Medulla oblongata (tissue), 1 donor: ENCODE data around the gene ANXA4.
A peak's percentile ranks its signal among the peaks of the same experiment; 100 is the strongest.
"Not testable (repeated sequence)": the region's sequence is repeated elsewhere in the genome, so short reads cannot be mapped to it uniquely, and the experiment has no call there.

Source experiments
- DNase-seq: peaks from one replicate; pipeline ENCODE4 v3.0.0-alpha.2; 2015; ENCODE audit errors: extremely low spot score

Gene ANXA4

GRCh38 chr2:69804416-69804815, 62.5 kb downstream of the ANXA4 start:
- no peak for DNase-seq

- no peak for DNase-seq
Observed at GRCh38 chr2:69805887-69806286, 64.0 kb downstream of the ANXA4 start.

- DNase-seq = no peak
Observed at GRCh38 chr2:69807821-69808540, 66.0 kb downstream of the ANXA4 start.

GRCh38 chr2:69810550-69810949, 68.6 kb downstream of the ANXA4 start:
- DNase-seq = no peak

GRCh38 chr2:69811018-69811417, 69.1 kb downstream of the ANXA4 start:
- no peak for DNase-seq

- DNase-seq = no peak
Observed at GRCh38 chr2:69811591-69811990, 69.7 kb downstream of the ANXA4 start.

GRCh38 chr2:69815717-69816116, 73.8 kb downstream of the ANXA4 start:
- no peak for DNase-seq

- peak; percentile 95 for DNase-seq
Observed at GRCh38 chr2:69816923-69817542, 75.1 kb downstream of the ANXA4 start.

- DNase-seq = no peak
Observed at GRCh38 chr2:69817729-69818501, 76.0 kb downstream of the ANXA4 start.

GRCh38 chr2:69827796-69828540, 86.0 kb downstream of the ANXA4 start:
- no peak for DNase-seq

- DNase-seq = no peak
Observed at GRCh38 chr2:69828938-69829255, 87.0 kb downstream of the ANXA4 start.

GRCh38 chr2:69829256-69830044, 87.5 kb downstream of the ANXA4 start, which contains the start of gene GMCL1:
GMCL1 (plus strand) TSS chr2:69829660; CDS start chr2:69829893, 233 bp downstream.
- peak; percentile 96 for DNase-seq

GRCh38 chr2:69830045-69830905, 88.3 kb downstream of the ANXA4 start:
- DNase-seq = peak; percentile 13

GRCh38 chr2:69830906-69831241, 88.9 kb downstream of the ANXA4 start:
- not testable (repeated sequence) for DNase-seq

GRCh38 chr2:69831354-69831905, 89.5 kb downstream of the ANXA4 start:
- DNase-seq = no peak

- DNase-seq = no peak
Observed at GRCh38 chr2:69833752-69834151, 91.8 kb downstream of the ANXA4 start.

GRCh38 chr2:69835666-69836065, 93.7 kb downstream of the ANXA4 start:
- no peak for DNase-seq

GRCh38 chr2:69836316-69836715, 94.4 kb downstream of the ANXA4 start:
- DNase-seq = no peak

GRCh38 chr2:69837533-69837932, 95.6 kb downstream of the ANXA4 start:
- no peak for DNase-seq

GRCh38 chr2:69843993-69844392, 102.1 kb downstream of the ANXA4 start:
- DNase-seq = no peak
